RPMI7951 (cell line): Measurements from ENCODE around the gene GTF2A1. TPM values are rescaled to one million over a fixed set of nuclear protein-coding genes. Genes with fewer than 3 reads are reported as not detected.
"Not testable (repeated sequence)": the region's sequence is repeated elsewhere in the genome, so short reads cannot be mapped to it uniquely, and the experiment has no call there.

Experiments
- DNase-seq: peaks from one replicate; pipeline ENCODE4 v3.0.0-alpha.2; 2012; ENCODE audit warnings: low read depth
- total RNA-seq: library from RNA; depleted of rRNA; stranded (reverse); fragments of >200 nt; shearing (Covaris generic); gene quantifications from 2 replicates; pipeline ENCODE4 v1.2.3, GENCODE V29; 2014; rRNA removed

The GTF2A1 gene
- 19.7 and 22.3 TPM in 2 replicates for total RNA-seq

GRCh38 chr14:81220830-81221578 lies at the start of gene GTF2A1:
Gene GTF2A1 (minus strand): TSS chr14:81220959. CDS start chr14:81220518, 441 bp downstream.
- peak; percentile 94 for DNase-seq

GRCh38 chr14:81269979-81270375 lies 49.2 kb upstream of the GTF2A1 start:
- DNase-seq, result no peak

DNA sequence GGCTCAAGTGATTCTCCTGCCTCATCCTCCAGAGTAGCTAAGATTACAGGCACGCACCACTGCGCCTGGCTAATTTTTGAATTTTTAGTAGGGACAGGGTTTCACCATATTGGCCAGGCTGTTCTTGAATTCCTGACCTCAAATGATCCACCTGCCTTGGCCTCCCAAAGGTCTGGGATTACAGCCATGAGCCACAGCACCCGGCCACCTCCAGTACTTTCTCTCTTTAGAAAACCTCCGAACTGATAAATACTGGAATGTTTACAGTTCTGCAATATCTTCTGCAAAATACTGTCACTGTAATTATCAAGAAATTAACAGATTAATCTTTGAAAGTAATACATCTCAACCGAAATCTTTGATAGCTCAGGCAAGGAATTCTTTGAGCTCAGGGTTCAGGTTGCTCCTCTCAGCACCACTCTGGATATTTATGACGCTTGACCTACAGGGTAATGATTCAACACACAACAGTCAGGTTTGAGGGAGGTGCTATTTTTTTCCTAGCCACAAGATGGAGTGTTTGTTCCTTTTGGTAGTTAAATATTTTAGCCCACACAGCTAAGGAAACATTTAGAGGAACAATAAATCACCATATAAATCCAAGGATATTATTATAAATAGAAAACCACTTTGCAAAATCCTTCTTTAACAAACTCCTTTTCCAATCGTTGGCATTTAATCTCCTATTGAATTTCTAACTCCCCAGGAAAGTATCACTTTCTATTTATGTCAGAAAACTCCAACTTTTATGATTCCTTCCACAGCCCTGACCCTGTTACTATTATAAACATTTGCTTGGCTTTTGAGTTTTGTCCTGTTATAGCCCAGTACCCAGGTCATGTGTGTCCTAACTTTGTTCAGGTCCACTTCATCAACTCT lies 48.6 kb upstream of the GTF2A1 start:
- DNase-seq, result peak; percentile 67

- peak; percentile 68 for DNase-seq
These were observed 47.3 kb upstream of the GTF2A1 start for GRCh38 chr14:81268016-81268416.

DNA sequence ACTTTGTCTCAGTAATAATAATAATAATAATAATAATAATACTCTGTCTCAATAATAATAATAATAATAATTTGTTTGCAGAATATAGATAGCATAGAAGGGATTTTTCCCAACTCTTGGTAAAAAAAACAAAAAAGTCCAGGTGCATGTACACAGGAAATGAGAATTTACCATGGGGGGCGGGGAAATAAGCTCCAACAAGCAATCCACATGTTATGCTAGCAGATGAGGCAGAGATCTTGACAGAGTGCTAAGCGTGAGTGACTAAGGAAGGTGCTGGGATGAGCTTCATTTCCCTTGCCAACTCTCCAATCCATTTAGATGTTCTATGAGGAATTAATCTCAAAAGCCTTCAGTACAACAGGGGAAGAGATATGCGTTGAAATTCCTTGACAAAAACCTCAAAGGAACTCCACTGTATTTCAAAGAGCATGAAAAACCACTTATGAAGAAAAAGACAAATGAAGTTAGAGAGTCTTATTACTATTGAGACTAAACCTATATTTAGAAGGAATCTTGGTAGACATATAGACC lies 44.9 kb upstream of the GTF2A1 start:
- no peak for DNase-seq

- DNase-seq, result no peak
These were observed 43.9 kb upstream of the GTF2A1 start for GRCh38 chr14:81264671-81265070.

GRCh38 chr14:81263777-81264410 lies 43.1 kb upstream of the GTF2A1 start:
- DNase-seq, result no peak

GRCh38 chr14:81261176-81261575 lies 40.4 kb upstream of the GTF2A1 start:
- DNase-seq, result peak; percentile 32

DNA sequence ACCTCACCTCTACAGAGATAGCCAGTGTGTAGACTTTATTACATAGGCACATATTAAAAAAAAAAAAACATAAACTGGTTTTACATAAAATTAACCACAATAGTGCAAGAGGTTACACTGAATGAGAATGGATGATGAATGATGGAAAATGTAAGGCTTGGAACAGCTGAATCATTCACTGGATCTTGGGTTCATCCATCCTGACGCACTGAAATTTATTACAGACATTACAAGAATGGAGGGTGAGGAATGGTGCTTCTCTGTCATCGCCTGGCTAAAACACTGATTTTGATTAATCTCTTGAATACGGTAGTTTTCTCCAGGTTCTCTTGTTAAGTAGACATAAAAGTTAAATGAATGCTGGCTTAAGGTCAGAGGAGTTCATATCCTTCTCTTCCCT lies 40.0 kb upstream of the GTF2A1 start:
- no peak for DNase-seq

GRCh38 chr14:81256289-81256960 lies 35.7 kb upstream of the GTF2A1 start:
- no peak for DNase-seq

DNA sequence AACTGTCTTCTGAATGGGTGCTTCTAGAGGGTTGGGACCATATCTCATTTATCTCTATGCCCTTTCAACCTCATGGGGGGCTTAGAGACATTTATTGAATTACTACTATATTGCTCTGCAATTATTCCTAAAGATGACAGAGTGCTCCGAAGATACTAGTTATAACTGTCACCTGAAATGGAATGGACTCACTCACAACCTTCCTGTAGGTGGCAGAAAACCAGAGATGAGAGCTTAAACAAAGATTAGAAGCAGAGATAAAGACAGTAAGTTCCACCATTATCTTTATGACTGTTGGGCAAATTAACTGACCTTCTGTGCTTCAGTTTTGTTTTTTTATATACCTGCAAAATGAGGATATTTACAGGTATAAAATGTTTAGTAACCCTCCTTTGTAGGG lies 31.5 kb upstream of the GTF2A1 start:
- DNase-seq, result no peak

DNA sequence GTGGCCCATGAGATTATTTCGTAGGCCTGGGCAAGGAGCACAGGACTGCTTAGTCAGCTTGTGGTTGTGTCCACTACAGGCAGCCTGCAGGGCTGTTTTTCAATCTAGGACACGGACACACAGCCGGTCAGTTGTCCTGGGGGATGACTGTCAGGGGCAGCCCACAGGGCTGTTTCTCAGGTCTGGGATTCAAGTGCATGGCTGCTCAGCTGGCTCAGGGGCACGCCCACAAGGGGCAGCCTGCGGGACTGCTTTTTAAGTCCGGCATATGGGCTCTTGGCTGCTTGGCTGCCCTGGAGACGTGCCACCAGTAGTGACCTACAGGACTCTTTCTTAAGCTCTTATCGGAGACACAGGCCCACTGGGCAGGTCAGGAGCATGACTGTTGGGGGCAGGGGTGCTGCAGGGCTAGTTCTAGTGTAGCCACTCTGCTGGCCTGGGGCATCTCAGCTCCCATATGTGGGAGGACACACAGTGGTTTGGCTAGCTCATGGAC lies 26.6 kb upstream of the GTF2A1 start:
- peak; percentile 98 for DNase-seq

GRCh38 chr14:81246461-81247270 lies 25.9 kb upstream of the GTF2A1 start:
- peak; percentile 99 for DNase-seq

DNA sequence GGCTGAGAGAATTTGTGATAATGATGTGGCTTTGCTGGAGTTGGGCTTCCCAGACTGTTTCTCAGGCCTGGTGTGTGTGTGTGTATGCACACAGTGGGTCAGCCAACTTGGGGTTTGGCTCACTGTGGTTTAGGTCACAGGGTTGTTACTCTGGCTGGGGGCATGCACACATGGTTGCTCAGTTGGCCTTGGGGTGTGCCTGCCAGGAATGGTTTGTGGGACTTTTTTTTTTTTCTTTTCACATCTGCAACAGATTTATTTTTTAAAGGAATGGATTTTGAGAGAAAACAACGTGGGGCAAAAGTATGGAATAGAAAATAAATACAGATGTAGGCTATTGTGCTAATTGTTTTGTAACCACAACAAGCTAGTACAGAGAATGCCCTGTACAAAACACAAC lies 25.0 kb upstream of the GTF2A1 start:
- DNase-seq, result peak; percentile 75

DNA sequence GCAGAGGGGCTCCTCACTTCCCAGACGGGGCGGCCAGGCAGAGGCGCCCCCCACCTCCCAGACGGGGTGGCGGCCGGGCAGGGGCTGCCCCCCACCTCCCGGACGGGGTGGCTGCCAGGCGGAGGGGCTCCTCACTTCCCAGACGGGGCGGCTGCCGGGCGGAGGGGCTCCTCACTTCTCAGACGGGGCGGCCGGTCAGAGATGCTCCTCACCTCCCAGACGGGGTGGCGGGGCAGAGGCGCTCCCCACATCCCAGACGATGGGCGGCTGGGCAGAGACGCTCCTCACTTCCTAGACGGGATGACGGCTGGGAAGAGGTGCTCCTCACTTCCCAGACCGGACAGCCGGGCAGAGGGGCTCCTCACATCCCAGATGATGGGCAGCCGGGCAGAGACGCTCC lies 23.7 kb upstream of the GTF2A1 start:
- DNase-seq, result not testable (repeated sequence)

- no peak for DNase-seq
These were observed 22.7 kb upstream of the GTF2A1 start for GRCh38 chr14:81243499-81243898.

DNA sequence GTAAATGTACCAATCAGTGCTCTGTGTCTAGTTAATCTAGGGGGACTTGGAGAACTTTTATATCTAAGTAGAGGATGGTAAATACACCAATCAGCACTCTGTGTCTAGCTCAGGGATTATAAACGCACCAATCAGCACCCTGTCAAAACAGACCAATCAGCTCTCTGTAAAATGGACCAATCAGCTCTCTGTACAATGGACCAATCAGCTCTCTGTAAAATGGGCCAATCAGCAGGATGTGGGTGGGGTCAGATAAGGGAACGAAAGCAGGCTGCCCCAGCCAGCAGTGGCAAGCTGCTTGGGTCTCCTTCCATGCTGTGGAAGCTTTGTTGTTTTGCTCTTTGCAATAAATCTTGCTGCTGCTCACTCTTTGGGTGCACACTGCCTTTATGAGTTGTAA lies 16.1 kb upstream of the GTF2A1 start:
- not testable (repeated sequence) for DNase-seq

DNA sequence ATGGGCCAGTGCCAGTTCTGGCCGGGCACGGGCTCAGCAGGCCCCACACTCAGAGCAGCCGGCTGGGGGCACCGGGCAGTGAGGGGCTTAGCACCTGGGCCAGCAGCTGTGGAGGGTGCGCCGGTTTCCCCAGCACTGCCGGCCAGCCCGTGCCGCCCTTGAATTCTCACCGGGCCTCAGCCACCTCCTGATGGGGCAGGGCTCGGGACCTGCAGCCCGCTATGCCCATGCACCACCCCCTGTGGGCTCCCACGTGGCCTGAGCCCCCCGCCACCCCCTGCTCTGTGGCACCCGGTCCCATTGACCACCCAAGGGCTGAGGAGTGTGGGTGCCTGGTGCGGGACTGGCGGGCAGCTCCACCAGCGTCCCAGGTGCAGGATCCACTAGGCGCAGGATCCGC lies 15.4 kb upstream of the GTF2A1 start:
- DNase-seq, result no peak

DNA sequence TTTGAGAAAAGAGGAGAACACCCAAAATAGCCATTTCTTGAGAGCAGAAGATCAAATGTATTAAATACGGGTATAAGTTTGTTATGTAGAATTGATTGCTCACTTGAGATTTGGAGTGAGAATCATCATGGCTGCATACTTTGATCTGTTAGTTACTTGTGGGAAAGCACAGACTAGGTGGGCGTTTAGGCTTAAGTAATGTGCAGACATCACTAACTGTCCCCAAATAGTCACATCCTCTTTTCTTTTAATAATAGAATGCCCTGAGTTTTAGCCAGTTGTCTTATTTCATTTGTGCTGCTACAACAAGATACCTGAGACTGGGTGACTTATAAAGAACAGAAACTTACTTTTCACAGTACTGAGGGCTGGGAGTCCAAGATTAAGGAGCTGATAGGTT lies 14.3 kb upstream of the GTF2A1 start:
- DNase-seq, result no peak

DNA sequence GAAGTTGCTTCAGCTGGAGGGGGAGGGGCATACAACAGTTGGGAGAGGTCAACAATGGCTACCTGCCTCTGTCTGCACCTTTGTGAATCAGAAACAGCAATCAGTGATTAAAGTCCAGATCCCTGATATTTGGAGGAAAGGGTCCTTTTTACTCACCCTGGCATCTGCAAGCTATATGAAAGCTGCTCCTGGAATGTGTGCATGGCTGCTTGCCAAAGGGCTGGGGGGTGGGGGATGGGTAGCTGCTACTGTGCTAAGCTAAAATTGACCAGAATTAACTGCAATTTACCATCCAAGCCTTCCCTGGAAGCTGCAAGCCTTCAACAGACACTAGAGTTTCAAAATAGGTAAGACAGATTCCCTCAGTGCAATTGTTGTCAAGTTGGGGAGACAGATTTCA lies 13.5 kb upstream of the GTF2A1 start:
- peak; percentile 17 for DNase-seq

DNA sequence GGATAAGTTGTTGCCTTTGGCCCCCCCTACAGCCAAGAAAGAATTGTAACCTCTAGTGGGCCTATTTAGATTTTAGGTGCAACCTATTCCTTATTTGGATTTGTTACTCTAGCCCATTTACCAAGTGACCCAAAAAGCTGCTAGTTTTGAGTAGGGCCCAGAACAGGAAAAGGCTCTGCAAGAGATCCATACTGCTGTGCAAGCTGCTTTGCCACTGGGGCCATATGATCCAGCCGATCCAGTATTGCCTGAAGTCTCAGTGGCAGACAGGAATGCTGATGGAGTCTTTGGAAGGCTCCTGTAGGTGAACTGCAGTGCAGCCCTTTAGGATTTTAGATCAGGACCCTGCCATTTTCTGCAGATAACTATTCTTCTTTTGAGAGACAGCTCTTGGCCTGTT lies 12.9 kb upstream of the GTF2A1 start:
- no peak for DNase-seq
